ENCODE data around the gene PACRGL.
A peak's percentile ranks its signal among the peaks of the same experiment; 100 is the strongest.
"Not testable (repeated sequence)": the region's sequence is repeated elsewhere in the genome, so short reads cannot be mapped to it uniquely, and the experiment has no call there.

Gene PACRGL

GRCh38 chr4:20724915-20725314 is 24.7 kb downstream of the PACRGL start:
- DNase-seq = no peak

- no peak for DNase-seq
These were observed 35.7 kb downstream of the PACRGL start for GRCh38 chr4:20735931-20736330.

DNA sequence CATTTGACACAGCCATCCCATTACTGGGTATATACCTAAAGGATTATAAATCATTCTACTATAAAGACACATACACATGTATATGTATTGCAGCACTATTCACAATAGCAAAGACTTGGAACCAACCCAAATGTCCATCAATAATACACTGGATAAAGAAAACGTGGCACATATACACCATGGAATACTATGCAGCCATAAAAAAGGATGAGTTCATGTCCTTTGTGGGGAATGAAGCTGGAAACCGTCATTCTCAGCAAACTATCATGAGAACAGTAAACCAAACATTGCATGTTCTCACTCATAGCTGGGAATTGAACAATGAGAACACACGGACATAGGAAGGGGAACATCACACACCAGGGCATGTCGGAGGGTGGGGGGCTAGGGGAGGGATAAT is 45.7 kb downstream of the PACRGL start:
- DNase-seq = not testable (repeated sequence)

DNA sequence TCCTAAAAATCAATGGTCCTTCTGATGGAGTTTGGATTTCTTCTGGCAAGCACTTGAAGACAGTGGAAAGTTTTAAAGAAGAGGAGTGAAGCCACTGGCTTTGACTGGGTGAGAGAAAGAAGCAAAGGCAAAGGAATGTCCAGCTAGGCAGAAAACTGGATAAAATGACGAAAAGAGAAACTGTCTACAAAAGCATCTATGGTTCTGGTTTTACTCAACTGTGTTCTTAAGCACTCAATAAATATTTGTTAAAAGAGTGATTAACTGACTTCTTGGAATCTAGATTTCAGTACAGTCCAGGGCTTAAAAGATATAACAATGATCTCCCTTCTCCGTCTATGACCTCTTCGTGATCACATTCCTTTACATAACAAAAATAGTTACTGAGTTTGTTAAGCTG is 52.4 kb downstream of the PACRGL start:
- DNase-seq = no peak

- DNase-seq = no peak
These were observed 53.8 kb downstream of the PACRGL start for GRCh38 chr4:20754036-20754435.

DNA sequence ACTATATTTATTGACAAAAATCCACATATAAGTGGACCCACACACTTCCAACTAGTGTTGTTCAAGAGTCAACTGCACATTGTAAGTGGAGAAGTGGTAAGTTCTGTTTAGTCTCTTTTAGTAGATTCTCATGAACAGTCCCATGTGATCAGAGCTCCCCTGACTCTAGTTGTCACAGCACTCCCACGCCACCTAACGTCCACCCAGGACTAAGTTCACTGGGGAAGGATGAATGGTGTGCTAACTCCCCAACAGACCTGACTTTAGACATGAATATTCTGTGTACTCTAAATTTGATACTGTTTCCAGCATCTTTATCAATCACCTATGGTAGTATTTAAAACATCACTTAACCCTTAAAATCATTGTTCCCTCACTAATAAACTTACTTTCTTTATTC is 59.8 kb downstream of the PACRGL start:
- no peak for DNase-seq

- DNase-seq = no peak
These were observed 61.1 kb downstream of the PACRGL start for GRCh38 chr4:20761382-20761781.

GRCh38 chr4:20761826-20762225 is 61.6 kb downstream of the PACRGL start:
- no peak for DNase-seq

DNA sequence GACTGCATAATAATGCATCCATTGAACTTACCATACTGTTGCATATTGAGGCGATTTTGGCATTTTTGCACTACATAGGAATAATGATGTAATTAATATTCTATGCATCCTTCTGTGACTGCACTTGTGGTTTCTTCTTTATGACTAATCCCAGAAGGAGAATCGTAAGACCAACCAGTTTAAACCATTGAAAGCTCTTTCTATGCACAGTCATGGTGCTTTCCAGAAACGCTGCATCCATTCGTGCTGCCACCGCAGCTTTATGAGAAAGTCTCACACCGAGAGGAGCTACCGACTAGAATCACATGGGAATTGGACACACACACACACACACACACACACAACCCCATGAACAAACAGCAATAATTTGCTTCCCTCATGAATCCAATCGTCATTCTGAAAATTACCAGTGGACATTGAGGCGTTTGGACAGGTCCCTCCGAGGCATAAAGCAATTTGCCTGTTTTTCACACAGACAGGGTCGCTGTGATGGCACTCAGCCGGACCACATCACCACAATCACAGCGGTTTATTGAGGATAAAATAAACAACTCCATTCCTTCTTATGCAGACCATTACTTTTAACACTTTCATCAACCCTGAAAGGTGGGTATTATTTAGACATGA is 64.2 kb downstream of the PACRGL start:
- DNase-seq = no peak

GRCh38 chr4:20773144-20773997 is 73.1 kb downstream of the PACRGL start:
- DNase-seq = peak; percentile 26

GRCh38 chr4:20778896-20779295 is 78.6 kb downstream of the PACRGL start:
- no peak for DNase-seq

GRCh38 chr4:20783134-20783533 is 82.9 kb downstream of the PACRGL start:
- not testable (repeated sequence) for DNase-seq

DNA sequence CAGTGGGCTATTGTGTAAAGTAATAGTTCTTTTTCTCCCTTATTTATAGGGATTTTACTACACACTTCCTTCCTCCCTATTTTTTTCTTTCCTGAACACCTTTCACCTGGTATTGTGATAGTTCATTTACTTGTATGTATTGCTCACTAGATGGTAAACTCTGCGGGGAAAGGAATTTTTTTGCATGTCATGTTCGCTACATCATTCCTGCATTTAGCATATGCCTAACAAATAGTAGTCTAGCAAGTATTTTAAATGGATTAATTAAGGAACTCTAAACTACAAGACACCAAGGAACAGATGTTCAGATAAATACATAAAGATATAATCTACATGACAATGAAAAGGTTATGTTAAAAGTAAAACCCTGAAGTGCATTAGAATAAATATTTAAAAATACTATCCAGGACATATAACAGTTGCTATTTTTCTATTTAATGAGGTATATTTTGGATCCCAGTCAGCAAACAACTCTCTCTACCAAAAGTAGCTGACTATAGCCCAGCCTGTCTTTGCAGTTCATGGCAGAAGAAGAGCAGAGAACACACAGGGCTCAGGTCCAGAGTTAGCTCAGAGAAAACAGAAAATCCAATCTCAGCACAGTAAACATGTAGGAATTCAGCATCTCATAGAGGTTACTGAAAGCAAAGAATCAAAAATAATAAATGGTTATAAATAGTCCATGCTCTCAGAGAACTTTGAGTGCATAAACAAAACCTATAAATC is 87.8 kb downstream of the PACRGL start:
- DNase-seq = no peak

Measured in stimulated activated CD4-positive, alpha-beta T cell treated with anti-CD3 and anti-CD28 coated beads, Interleukin-15, amount 100 ng/mL, for 24 hours (primary cell).